GM19372 (cell line): ENCODE data around the gene USH2A.

Experiments
- ATAC-seq: cut with Tn5 transposase; IDR thresholded peaks from one replicate; pipeline ENCODE4 v1.9.1; 2021; ENCODE audit warnings: mild to moderate bottlenecking, low read depth, moderate library complexity; ENCODE audit not compliant: unreplicated experiment

Gene USH2A

GRCh38 chr1:216210081-216210480 is 213.2 kb downstream of the USH2A start:
- ATAC-seq: no peak

GRCh38 chr1:216209125-216209524 is 214.1 kb downstream of the USH2A start:
- no peak for ATAC-seq

- ATAC-seq: no peak
Observed at GRCh38 chr1:216207154-216207553, 216.1 kb downstream of the USH2A start.

DNA sequence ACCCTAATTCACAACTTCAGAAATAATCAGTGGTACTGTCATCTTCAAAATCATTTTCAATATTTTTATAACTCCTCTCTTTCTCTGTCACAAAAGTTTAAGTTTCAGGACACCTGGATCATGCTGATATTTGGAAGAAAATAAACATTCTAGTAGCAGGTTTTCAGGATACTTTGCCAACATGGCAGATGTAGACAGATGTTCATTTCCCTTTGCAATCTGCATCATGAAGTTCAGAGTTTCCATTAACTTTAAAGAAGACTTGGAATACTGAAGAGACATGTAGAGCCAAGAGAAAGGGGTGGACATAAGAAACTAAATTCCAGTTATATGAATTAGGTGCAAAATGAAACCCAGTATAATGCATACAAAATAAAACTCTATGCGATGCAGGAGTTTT is 218.1 kb downstream of the USH2A start:
- ATAC-seq: no peak

GRCh38 chr1:216201946-216202345 is 221.3 kb downstream of the USH2A start:
- ATAC-seq: no peak

DNA sequence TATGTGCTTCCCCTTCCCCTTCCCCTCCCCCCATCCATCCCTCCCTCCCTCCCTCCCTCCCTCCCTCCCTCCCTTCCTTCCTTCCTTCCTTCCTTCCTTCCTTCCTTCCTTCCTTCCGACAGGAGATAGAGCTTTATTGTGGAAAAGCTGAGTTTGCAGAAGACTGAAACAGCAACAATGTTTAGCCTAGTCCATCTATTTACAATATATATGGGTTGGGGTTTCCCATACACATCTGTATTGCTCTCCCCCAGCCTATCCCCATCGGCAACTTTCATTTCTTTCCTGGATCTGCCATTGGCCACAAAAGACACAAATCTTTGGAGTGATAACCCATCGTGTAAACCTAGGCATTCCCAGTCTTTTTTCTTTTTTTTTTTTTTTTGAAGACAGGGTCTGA is 222.3 kb downstream of the USH2A start:
- no peak for ATAC-seq

GRCh38 chr1:216194721-216195120 is 228.5 kb downstream of the USH2A start:
- ATAC-seq: no peak

DNA sequence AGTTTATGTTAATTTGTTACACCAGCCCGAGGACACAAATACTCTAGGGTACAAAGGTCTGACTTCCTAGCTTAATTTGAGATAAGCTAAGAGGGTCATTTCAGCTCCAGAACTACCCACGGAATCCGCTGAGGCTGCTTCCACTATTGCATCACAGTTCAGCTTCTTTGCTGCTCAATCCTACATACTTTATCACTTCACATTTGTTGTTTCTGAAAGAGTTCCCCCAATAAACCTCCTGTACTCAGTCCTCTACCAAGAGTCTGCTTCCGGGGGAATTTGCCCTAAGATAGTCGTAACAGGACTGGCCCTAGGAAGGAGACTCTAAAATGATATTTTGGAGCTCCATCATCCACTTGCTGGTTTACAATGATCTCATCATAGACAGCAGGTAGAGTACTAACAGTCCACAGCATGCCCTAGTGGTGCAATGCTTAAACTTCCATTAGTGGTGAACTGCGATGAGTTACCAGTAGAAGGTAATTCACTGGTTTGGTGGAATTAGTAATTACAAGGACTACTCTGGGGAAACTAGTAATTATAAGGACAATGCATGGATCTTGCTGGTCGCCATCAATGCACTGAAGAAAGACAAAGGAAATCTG is 229.3 kb downstream of the USH2A start:
- no peak for ATAC-seq

- no peak for ATAC-seq
Observed at GRCh38 chr1:216190438-216190837, 232.8 kb downstream of the USH2A start.

- ATAC-seq: no peak
Observed at GRCh38 chr1:216186816-216187215, 236.4 kb downstream of the USH2A start.

GRCh38 chr1:216186141-216186540 is 237.1 kb downstream of the USH2A start:
- no peak for ATAC-seq

- no peak for ATAC-seq
Observed at GRCh38 chr1:216184126-216184680, 239.0 kb downstream of the USH2A start.

DNA sequence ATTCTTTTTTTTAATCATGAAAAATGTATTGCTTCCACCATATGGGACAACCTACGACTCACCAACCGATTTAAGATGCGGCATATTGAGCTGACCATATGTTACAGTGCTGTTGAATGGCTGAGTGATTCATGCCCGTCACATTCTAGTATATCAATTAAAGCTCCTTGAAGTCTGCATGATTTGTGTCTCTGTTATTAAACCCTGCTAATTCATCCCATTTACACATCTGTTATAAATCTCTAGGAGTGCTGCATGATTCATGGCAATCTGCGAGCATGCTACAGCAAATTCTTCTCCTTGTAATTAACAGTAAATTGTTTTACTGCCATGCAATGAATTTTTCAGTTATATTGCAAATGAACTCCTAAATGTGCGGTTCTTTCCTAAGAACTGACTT is 239.8 kb downstream of the USH2A start:
- ATAC-seq: no peak

DNA sequence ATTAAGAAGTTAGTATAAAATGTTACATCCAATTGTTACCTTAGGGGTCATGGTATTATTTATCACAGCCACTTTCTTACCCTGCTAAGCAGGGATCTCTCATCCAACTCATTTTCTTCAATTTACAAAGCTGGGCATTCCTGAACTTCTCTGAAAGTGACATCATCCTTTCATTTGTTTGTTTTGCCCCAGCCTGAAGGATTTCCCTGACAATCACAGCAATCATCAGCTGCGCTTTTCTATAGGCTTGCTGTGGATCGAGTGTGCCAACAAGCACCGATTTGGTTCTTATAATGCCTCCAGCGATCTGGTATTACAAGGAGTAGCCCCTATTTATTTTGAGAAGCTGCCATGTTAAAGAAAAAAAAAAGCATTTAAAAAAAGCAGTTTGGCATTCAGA is 240.2 kb downstream of the USH2A start:
- ATAC-seq: no peak

- ATAC-seq: no peak
Observed at GRCh38 chr1:216181590-216181989, 241.7 kb downstream of the USH2A start.

GRCh38 chr1:216178281-216178680 is 245.0 kb downstream of the USH2A start:
- ATAC-seq: no peak

- ATAC-seq: no peak
Observed at GRCh38 chr1:216176970-216177369, 246.3 kb downstream of the USH2A start.

GRCh38 chr1:216175714-216176113 is 247.5 kb downstream of the USH2A start:
- no peak for ATAC-seq

DNA sequence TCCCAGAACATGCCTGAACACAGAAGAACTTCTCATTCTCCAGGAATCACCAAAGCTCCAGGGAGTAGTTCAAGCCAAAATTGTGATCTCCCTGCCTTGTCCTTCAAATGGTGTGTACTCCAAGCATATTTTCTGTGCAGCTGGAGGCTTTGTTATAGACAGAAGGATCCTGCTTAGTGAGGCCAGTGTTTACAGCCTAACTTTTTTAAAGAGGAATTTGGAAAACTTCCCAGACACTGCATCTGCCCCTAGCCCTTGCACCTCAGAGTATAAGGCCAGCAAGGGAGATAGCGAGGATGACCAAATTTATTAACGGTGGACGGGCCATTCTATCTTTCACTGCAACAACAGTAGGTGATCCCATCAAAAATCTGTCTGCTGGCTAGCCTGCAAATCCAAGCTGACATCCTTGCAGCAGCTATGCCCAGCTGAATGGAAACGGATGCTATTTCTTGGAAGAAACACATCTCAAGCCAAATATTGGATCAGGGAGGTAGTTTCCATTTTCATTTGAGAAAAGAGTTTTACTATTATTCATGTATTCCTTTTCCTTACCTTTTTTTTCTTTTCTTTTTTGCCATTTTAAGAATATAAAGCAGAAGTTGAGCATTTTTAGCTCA is 249.8 kb downstream of the USH2A start:
- ATAC-seq: no peak

- ATAC-seq: no peak
Observed at GRCh38 chr1:216169351-216169750, 253.9 kb downstream of the USH2A start.

DNA sequence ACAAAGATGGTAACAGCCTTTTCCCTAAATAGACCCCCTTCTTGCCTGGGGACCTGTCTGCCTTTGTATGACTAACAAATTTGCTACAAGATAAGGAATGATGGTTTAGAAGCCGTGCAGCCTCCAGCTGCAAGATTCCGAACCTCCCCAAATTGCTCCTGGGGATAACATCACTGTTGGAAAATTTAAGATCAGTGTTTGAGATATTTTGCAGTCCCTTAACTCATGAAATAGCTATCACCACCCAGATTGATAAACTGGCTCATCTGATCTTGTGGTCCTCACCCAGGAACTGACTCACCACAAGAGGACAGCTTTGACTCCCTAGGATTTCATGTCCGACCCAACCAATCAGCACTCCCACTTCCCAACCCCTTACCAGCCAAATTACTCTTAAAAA is 254.7 kb downstream of the USH2A start:
- ATAC-seq: no peak

GRCh38 chr1:216154063-216154462 is 269.2 kb downstream of the USH2A start:
- no peak for ATAC-seq
